Measurements from ENCODE around the gene PACRG. TPM values are rescaled to one million over a fixed set of nuclear protein-coding genes. Genes with fewer than 3 reads are reported as not detected.

The PACRG gene
- total and polyA plus RNA-seq, 2 donors (not counting 3 experiments of a cell fraction or from before 2014, with no cell fraction given): 0.08 TPM; not detected in 1

GRCh38 chr6:163179721-163180120, 451.9 kb downstream of the PACRG start:
- no peak overlapping the region for H3K27ac ChIP-seq (ENCODE audit: insufficient read depth, low read depth, low read length)
- no peaks in the 10 kb centered on the region for H3K4me1 ChIP-seq (ENCODE audit: control insufficient read depth, extremely low read depth, insufficient read depth, low read length)
- no peak for FAIRE-seq
- no TSS peak for BruUV-seq (replicated peaks)
- TF ChIP-seq JUN (IDR thresholded peaks at IDR 0.05; ENCODE audit: borderline replicate concordance, insufficient read depth, insufficient read length, low read depth) (no peak), GATA2 (IDR thresholded peaks at IDR 0.05; ENCODE audit: insufficient read depth, insufficient read length, low read depth, low read length) (no peak), POLR2A (IDR thresholded peaks at IDR 0.05; ENCODE audit: low read depth, low read length) (no peak), POLR2AphosphoS5 (IDR thresholded peaks at IDR 0.05; ENCODE audit: insufficient read depth, low read depth, low read length) (no peak), FOS (IDR thresholded peaks at IDR 0.05; ENCODE audit: borderline replicate concordance, insufficient read depth, low read length) (no peak), CTCF (IDR thresholded peaks at IDR 0.05; ENCODE audit: extremely low read depth in 1 of 2, insufficient read depth in 1 of 2, low read depth in 1 of 2, low read length in 2 of 2) (no peak), MYC (IDR thresholded peaks at IDR 0.05; ENCODE audit: low read depth, low read length) (no peak), MAX (IDR thresholded peaks at IDR 0.05; ENCODE audit: insufficient read depth, insufficient read length) (no peak), EZH2 (IDR thresholded peaks at IDR 0.05; ENCODE audit: borderline replicate concordance, low read depth, low read length, severe bottlenecking) (no peak)
- no peak overlapping the region for H3K4me3 ChIP-seq (replicated peaks in 1 of 3; ENCODE audit: insufficient read depth in 1 of 3, low read depth in 1 of 3, low read length in 3 of 3)
- CTCF ChIA-PET: interaction anchor here (0.9 to 2.2 kb wide), 11 partner anchors 9 to 931 kb away, joined by 3 to 10 read pairs (median 5); no protein-coding TSS in a partner anchor
- no peaks in the 10 kb centered on the region for H3K79me2 ChIP-seq (ENCODE audit: control insufficient read depth, insufficient read depth, low read length)
- no peaks in the 10 kb centered on the region for H4K20me1 ChIP-seq (replicated peaks; ENCODE audit: control insufficient read depth, extremely low read depth, insufficient read depth, low read length)
- dilution Hi-C loops (cut with MboI; ENCODE audit: extremely low pct_ligation_motif_present, low sequenced_read_pairs) (no loop called here), intact Hi-C loops (cut with micrococcal nuclease) (loop anchor here (2.0 to 10.0 kb wide), 2 partner anchors 175 to 405 kb away; no protein-coding TSS in a partner anchor)
- no peak overlapping the region for H3K9ac ChIP-seq (replicated peaks; ENCODE audit: extremely low read depth, insufficient read depth, low read length)
- no peaks in the 10 kb centered on the region for H3K9me3 ChIP-seq (replicated peaks; ENCODE audit: control insufficient read depth, insufficient read depth, low read length)
- no peak for DNase-seq (ENCODE audit: low read depth, low spot score)
- POLR2A ChIA-PET: no interaction called here
- no peaks in the 10 kb centered on the region for H3K36me3 ChIP-seq (ENCODE audit: control insufficient read depth in 2 of 2, extremely low read depth in 1 of 2, insufficient read depth in 2 of 2, low read length in 2 of 2)
- no peak overlapping the region for H2AFZ ChIP-seq (ENCODE audit: low read depth, low read length)
- no peaks in the 10 kb centered on the region for H3K9me1 ChIP-seq (replicated peaks; ENCODE audit: control insufficient read depth, extremely low read depth, insufficient read depth, low read length)
- peaks cover 4 to 9% of the 10 kb centered on the region in 2 experiments for H3K27me3 ChIP-seq (ENCODE audit: control insufficient read depth in 2 of 2, insufficient read depth in 2 of 2, low read length in 2 of 2)
- no peak overlapping the region for H3K4me2 ChIP-seq (ENCODE audit: insufficient read depth, low read length)
